ENCODE results near the gene ECT2.
"Not testable (repeated sequence)": the region's sequence is repeated elsewhere in the genome, so short reads cannot be mapped to it uniquely, and the experiment has no call there.

The ECT2 gene

DNA sequence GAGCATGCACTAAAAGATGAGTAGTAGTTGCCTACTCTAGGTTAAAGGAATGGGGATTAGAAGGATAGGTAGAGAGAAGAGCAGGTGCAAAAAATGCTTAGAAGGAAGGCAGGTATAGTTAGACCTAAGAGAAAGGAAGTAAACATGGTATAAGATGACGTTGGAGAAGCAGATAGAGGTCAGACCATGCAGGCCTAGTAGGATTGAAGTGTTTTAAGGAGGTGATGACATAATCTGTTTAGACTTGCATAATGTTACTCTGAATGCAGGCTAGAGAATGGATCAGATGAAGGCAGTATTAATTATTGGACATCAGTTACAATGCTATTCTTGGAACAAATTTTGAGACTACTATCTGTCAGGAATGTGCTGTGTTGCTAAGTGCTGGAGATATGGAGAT, 11.1 kb upstream of the ECT2 start:
- DNase-seq (ENCODE audit: low spot score) = no peak

DNA sequence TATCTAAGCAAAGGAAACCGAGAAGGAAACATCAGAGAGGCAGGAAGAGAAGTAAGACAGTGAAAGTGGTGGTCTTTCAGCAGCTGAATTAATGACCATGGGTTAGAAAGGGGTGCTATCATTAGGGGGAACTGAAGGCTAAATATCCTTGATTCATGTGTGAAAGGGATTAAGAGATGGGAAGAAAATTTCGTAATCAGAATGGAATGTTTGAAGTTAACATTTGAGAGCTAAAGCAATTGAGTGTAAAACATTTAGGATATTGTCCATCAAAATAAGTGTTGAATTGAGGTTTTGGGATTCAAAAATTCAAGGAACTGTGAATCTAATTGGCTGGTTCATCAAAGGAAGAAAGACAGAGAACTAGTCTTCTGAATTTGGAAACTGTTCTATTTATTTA, 4.1 kb upstream of the ECT2 start:
- DNase-seq (ENCODE audit: low spot score) = no peak

DNA sequence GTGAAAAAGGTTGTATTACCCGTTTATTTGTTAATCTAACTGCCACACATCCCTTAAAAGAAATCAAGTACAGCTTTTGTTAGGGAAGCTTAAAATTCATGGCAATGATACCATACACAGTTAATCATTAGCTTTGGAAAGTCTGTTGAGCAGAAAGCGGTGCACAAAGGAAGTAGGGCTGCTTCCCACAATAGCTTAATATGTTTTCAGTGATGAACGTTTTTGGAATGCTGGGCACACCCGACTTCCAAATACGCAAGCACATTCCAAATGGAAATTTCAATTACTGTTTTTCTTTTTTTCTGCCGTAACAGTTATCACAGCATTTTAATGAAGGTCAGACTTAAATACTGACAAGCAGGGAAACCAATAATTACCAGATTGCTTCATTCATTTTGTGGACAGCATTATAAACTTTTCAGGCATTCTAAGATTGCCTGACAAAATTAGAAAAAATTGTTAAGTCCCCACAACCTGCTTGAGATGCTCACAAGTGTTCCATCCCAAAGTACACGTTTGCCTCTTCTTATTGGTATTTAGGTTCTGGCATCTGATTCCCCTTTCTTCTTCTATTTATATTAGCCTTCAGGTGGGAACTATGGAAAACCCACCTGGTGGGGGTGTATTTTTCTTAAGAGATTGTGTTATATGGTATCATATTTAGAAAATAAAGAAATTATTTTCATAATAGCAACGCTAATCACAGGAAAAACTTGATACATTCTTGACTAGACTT, 1.1 kb upstream of the ECT2 start:
- no peak for DNase-seq (ENCODE audit: low spot score)

DNA sequence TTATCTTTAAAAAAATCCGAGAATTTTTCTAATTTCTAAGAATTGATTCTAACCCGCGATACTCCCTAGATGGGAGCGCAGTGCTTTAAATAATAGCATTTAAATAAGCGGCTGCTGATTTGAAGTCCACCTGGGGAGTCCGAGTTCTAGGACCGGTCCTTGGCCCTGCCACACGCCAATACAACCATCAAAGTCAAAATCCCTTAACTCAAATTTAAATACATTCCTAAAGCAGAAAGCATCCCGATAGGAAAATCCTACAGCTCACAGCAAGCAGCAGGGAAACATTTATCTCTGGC, 508 bp upstream of the ECT2 start:
- DNase-seq (ENCODE audit: low spot score) = no peak

DNA sequence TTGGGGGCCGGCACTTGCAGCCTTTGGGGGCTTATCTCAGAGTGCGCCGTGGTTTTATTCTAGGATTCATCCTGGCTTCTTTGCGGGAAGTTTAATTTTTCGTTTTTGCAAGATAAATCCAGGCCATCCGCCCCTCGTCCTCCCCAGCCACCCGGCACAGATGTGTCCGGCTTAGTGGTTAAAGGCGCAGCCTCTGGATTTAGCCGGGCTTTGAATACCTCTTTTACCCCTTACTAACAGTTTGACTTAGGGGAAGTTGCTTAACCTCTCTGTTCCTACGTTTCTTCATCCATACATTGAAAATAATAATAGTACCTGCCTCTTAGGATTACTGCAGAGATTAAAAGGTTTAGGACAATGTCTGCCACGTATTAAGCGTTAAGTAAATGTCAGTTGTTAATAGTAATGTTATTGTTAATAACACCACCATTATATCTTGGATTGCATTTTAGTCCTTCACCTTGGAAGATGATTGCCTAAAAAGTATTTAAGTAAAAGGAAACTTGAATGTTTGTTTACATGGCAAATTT, 714 bp downstream of the ECT2 start:
- DNase-seq (ENCODE audit: low spot score) = peak; percentile 62

DNA sequence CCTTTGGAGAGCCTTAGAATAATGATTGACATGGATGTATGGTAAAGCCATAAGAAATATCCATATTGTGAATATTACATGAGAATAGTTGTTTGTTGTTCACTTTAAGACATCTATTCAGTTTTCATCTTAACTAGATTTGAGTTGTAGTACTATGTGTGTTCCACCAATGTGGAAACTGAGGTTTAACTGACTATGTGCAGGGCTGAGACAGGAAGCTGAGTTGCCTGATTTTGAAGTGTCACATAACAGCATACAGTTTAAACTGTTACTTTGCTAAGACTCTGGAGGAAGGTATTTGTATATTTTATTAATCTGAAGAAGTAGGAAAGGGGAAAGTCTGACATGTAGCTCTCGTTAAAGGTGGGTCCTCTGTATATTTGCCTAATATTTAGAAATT, 2.1 kb downstream of the ECT2 start:
- DNase-seq (ENCODE audit: low spot score) = no peak

DNA sequence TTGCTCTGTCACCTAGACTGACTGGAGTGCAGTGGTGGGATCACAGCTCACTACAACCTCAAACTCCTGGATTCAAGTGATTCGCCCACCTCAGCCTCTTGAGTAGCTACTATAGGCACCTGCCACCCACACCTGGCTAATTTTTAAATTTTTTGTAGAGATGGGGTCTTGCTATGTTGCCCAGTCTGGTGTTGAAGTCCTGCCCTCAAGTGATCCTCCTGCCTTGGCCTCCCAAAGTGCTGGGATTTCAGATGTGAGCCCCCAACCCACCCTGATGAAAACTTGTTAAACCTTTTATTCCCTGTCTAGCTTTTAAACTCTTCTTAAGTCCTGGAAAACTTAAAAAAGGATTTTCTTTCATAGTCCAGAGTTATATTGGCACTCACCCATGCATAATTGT, 2.6 kb downstream of the ECT2 start:
- DNase-seq (ENCODE audit: low spot score) = no peak

DNA sequence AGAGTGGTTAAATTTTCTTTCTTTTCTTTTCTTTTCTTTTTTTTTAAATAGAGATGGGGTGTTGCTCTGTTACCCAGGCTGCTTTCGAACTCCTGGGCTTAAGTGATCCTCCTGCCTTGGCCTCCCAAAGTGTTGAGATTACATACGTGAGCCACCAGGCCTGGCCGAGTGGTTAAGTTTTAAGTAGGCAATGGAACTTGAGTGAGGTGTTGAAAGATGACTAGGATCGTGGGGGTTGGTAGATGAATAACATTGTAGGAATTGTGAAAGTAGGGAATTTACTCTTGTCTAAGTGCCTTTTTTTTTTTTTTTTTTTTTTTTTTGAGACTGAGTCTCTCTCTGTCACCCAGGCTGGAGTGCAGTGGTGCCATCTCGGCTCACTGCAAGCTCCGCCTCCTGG, 9.9 kb downstream of the ECT2 start:
- not testable (repeated sequence) for DNase-seq (ENCODE audit: low spot score)

DNA sequence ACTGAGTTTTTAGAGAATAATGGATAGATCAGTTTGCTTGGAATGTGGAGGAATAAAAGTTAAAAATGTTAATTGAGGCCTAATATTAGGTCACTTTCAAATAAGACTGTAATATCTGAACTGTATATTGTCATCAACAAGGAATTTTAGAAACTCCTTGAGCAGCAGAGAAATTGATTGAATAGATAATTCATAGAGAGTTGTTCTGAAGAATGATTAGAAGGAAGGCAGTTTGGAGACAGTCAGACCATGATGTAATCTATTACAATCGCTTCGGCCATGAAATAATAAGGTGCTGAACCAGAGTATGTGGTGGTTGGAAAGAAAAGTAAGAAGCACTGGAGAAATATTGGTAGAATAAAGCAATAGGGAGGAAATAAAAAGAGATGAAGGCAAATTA, 15.7 kb downstream of the ECT2 start:
- DNase-seq (ENCODE audit: low spot score) = no peak

DNA sequence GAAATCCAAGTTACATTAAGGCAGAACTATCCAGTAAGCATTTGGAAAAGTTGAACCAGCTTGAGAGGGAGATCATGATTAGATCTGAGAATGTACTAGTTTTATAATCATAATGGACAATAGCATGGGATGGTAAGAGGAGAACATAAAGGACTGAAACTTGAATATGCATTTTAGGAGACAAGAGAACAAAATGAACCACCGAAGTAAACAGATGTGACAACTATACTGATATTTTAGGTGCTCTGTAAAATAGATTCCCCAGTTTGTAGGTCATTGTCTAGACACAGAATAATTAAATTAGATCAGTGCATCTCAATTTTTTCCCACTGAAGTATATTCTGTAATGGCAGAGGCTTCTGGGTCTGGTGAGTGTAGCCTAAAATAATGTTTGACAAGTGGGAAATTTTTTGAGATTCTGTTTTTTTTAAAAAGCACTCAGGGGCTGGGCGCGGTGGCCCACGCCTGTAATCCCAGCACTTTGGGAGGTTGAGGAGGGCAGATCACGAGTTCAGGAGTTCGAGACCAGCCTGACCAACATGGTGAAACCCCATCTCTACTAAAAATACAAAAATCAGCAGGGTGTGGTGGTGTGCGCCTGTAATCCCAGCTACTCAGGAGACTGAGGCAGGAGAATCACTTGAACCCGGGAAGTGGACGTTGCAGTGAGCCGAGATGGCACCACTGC, 16.3 kb downstream of the ECT2 start:
- no peak for DNase-seq (ENCODE audit: low spot score)

DNA sequence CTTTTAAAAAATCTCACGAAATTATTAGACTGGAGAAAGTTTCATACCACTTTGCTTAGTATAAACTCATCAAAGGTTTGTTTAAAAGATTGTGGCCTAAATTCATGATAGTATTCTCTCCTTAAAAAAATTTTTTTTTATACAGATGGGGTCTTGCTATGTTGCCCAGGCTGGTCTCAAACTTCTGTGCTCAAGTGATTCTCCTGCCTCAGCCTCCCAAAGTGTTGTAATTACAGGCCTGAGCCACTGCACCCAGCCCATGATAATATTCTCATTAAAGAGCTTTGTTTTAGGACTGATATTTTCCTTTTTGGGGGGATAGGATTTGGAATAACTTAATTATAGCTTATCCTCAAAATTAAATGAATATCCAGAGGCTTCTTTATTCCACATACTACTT, 19.9 kb downstream of the ECT2 start:
- DNase-seq (ENCODE audit: low spot score) = no peak

DNA sequence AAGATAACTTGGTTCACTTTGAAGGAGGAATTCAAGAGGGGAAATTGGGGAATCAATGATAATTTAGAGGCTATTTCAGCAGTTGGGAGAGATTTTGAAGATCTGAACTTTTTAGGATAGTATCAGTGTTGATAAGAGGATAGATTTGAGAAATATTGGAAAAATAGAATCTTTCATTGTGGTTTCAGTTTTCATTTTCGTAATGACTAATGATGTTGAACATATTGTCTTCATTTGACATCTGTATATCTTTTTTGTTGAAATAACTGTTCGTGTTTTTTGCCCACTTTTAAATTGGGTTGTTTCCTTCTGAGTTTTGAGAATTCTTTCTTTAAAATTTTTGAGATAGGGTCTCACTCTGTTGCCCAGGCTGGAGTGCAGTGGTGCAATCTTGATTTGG, 21.1 kb downstream of the ECT2 start:
- no peak for DNase-seq (ENCODE audit: low spot score)

DNA sequence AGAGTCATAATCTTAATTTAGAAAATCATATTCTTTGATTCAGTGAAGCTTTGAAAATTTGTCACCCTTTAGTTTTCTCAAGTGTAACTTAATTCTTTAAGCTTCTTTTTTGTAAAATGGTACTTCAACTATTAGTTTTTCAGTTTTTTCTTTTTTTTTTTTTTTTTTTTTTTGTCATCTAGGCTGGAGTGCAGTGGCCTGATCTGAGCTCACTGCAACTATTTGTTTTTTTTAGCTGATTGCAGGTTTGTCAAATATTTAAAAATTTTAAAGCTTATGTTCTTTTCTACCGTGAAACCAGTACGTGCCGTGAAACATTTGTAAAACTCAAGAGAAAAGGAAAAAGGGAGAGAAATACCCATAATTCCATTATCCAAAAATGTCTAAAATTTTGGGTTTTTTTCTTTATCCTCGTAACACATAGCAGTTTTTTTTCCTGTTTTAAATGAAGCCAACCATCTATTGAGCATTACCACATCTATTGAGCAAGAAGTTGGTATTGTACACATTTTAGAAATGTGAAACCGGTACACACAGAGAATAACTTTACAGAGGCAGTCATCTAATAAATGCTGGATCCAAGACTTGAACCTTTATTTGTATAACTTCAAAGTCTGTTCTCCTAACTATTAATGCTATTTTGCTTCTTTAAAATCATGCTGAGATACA, 25.7 kb downstream of the ECT2 start:
- DNase-seq (ENCODE audit: low spot score) = no peak

DNA sequence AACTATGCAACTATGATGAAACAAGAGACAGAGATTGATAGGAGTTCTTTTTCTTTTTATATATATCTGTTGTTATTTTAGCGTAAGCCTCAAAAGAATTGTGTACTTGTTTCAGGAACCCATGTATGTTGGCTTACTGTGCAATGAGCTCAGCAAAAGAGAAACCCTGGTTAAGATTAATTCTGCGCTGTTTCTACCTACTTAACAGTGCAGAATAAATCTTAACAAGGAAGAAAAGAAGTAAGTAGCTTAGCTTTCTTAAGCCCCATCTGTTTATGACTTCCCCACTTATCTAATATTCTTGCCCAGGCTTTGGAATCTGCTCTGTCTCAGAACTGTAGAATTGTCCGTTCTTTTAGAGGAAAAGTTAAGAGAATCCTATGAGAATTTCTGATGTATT, 27.4 kb downstream of the ECT2 start:
- no peak for DNase-seq (ENCODE audit: low spot score)

DNA sequence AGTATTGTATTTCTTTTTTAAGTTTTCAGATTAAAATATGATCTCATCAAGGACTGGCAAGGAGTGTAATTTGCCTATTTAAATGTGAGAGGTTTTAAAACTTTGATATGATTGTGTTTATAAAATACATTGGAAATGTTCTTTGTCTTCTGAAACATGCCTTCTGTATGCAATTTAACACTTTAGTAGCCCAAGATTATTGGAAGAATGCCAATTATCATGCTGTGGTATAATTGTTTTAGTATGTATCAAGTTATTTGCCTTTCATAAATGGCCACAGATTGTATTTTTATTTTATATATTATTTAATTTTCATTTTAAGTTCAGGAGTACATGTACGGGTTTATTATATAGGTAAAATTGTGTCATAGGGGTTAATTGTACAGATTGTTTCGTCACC, 31.7 kb downstream of the ECT2 start:
- DNase-seq (ENCODE audit: low spot score) = no peak

DNA sequence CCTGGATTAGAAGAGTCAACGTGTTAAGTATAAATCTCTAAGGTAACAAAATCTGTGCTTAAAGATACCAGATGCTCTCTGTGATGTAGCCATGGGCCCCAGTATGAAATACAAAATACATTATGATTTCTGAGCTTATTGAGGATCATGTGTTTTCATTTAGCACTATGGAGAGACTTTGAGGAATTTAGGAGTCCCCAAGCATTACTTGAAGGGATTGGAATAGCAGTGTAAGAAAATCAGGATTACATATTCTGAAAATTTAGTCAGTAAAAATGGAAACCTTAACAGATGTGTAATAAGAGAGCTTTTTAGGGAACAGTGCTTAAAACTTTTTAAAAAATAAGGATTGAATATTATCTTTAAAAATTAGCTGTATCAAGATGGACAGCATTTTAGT, 35.5 kb downstream of the ECT2 start:
- DNase-seq (ENCODE audit: low spot score) = no peak

DNA sequence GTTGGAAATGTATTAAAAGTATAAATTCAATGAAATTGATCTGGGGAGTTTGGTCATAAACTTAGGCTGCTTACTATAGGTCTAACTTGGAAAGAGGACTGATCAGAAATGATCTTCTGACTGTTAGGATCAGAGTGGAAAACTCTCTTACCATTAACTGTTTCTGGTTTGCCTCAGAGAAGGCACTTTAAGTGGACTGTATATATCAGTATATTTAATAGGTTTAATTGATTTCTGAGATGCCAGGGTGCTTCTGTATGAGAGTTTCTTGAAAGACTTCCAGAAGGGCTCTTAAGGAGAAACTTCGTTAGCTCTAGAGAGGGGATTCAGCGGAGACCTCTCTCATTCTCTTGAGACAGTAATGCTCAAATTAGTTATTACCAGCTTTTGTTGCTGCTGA, 36.5 kb downstream of the ECT2 start:
- DNase-seq (ENCODE audit: low spot score) = no peak

DNA sequence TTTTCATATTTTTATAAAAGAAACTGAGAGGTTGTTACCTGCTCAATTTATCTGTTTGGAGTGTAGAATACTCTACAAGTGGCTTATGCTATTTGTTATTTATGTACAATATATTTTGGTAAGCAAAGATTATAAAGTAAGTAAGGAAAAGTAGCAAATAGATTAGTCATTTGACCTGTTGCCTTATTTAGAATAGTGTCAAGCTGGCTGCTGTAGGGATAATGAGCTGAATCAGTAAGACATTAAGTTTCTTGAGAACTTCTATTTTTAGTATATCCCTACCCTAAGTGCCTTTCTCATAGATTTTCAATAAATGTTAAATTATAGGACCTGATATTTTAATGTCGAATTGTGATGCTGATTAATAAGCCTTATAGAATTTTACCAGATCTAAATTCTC, 37.2 kb downstream of the ECT2 start:
- no peak for DNase-seq (ENCODE audit: low spot score)

DNA sequence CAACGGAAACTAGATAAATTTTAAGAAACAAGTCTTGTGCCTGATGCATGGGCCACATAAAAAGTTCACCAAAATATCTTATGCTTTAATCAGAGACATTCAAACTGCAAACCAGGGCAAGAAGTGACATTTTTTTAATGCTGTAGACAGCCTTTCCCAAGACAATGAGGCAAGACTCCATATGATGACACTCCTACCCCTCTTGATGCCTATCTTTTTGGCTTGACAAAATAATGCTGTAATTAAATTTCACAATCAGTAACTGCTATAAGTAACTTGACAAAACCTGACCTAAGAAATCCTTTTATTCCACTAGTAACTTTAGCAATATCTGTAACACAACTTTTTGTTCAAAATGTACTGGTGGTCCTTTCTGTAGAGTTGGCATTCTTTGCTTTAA, 48.7 kb downstream of the ECT2 start:
- DNase-seq (ENCODE audit: low spot score) = no peak

DNA sequence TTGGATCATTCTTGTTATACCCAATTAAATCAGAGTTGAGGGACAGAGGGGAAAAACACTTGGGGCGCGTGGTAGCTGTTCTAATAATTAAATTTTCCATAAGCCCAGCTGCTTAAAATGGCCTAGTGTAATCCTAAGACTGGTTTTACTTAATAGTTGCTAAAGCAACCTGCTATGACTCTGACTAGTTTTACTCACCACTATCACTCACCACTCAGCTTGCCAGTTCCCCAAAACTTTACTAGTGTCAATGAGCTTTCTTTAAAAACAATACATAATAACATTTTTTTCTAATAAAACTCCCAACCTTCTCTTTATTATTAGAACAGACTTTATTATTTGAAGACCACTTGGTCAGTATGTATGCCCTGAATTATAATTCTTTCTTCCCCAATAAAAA, 49.6 kb downstream of the ECT2 start:
- DNase-seq (ENCODE audit: low spot score) = no peak

DNA sequence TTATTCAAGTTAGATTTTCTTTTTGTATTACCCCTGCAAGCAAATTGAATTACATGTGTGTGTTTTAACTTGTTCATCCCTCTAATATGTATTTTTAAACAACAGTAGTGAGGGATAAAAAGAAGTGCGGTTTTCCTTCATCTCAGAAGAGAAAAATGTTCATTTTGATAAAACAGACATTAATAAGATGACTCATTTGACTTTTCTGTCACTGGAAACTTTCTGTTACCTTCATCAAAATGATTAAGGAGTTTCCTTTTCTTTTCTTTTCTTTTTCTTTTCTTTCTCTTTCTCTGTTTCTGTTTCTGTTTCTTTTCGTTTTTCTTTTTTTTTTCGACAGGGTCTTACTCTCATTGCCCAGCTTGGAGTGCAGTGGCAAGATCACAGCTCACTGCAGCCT, 53.0 kb downstream of the ECT2 start:
- DNase-seq (ENCODE audit: low spot score) = no peak

DNA sequence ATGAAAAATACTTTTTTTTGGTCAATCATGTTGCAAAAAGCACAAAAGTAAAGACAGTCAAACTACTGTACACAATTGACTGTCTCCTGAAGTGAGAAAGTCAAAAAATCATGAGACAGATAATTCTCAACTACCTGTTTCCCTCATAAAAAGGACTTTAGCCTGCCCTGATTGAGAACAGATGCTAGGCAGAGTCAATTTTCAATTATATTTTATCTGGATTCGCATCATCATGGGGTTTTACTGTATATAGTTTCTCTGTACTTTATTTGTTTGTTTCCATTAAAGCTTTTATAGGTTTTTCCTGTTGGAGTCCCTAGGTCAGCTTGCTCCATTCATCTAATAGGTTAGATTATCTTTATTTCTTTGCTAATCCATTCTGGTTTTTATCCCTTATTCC, 53.8 kb downstream of the ECT2 start:
- DNase-seq (ENCODE audit: low spot score) = no peak

DNA sequence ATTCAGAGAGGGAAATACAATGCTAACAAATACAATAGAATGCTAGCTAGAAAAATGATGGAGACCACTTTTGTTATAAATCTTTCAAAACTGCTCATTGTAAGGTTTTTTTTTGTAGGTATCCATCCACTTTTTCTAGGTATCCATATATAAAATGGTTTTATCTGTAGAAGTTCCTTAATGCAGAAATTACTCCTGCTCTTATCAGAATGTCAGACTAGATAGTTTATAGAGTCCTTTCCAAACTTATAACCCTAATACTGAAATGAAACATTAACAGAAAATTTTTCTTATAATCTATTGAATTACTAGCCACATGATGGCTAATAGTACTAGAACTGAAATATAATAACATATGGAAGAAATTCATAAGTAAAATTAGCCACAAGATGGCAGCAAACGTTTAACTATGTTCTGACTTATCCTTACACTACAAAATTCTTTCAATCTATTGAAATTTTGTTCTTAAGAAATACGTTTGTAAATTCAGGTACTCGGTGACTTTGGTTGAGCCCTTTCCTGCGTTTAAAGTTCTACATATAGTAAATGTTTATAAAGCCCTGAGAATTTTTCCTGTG, 58.5 kb downstream of the ECT2 start:
- DNase-seq (ENCODE audit: low spot score) = peak; percentile 63
